HT1080 (cell line): ENCODE measurements around the gene ICAM2. TPM values are rescaled to one million over a fixed set of nuclear protein-coding genes. Genes with fewer than 3 reads are reported as not detected.

ENCODE experiments used
- DNase-seq: peaks from one replicate; pipeline ENCODE4 v3.0.0-alpha.2; 2015; ENCODE audit warnings: low read depth
- polyA plus RNA-seq, 2 experiments: library from polyadenylated mRNA; depleted of rRNA; stranded (reverse); fragments of >200 nt; gene quantifications; 2 replicates each; pipeline ENCODE4 v1.2.3, GENCODE V29; 2015
- total RNA-seq: library from RNA; depleted of rRNA; stranded (reverse); fragments of >200 nt; shearing (Covaris generic); gene quantifications from 2 replicates; pipeline ENCODE4 v1.2.3, GENCODE V29; 2014; rRNA removed

The ICAM2 gene
- 8.2 and 9.5 TPM in 2 replicates for total RNA-seq
- 12.6 and 13.1 TPM in 2 replicates for polyA plus RNA-seq (2015; cell fraction: cytosol; rRNA removed)
- 12.0 and 14.1 TPM in 2 replicates for polyA plus RNA-seq (2015; cell fraction: nucleus; rRNA removed)

- peak; percentile 22 for DNase-seq
These were observed at the start of gene ICAM2 for GRCh38 chr17:64020056-64020766. Gene ICAM2, minus strand, starts transcription at chr17:64020633. Its CDS starts 13,942 bp downstream, at chr17:64006691.

GRCh38 chr17:64070213-64070612 is 49.8 kb upstream of the ICAM2 start:
- DNase-seq, result no peak

GRCh38 chr17:64069143-64069542 is 48.7 kb upstream of the ICAM2 start:
- no peak for DNase-seq

GRCh38 chr17:64067657-64068056 is 47.2 kb upstream of the ICAM2 start:
- no peak for DNase-seq

GRCh38 chr17:64066716-64067115 is 46.3 kb upstream of the ICAM2 start:
- no peak for DNase-seq

- no peak for DNase-seq
These were observed 44.7 kb upstream of the ICAM2 start for GRCh38 chr17:64065161-64065560.

GRCh38 chr17:64064331-64064730 is 43.9 kb upstream of the ICAM2 start:
- DNase-seq, result no peak

GRCh38 chr17:64063766-64064224 is 43.4 kb upstream of the ICAM2 start:
- peak; percentile 18 for DNase-seq

GRCh38 chr17:64063088-64063487 is 42.7 kb upstream of the ICAM2 start:
- no peak for DNase-seq

GRCh38 chr17:64061178-64061898 is 40.9 kb upstream of the ICAM2 start:
- DNase-seq, result peak; percentile 33

- no peak for DNase-seq
These were observed 39.9 kb upstream of the ICAM2 start for GRCh38 chr17:64060331-64060730.

- DNase-seq, result no peak
These were observed 39.3 kb upstream of the ICAM2 start for GRCh38 chr17:64059756-64060155.

GRCh38 chr17:64058621-64059020 is 38.2 kb upstream of the ICAM2 start:
- DNase-seq, result no peak

GRCh38 chr17:64057701-64058263 is 37.3 kb upstream of the ICAM2 start:
- no peak for DNase-seq

GRCh38 chr17:64056269-64057005 is 36.0 kb upstream of the ICAM2 start:
- DNase-seq, result no peak

- no peak for DNase-seq
These were observed 35.0 kb upstream of the ICAM2 start for GRCh38 chr17:64055183-64056142.

GRCh38 chr17:64054304-64054703 is 33.9 kb upstream of the ICAM2 start:
- no peak for DNase-seq

- DNase-seq, result no peak
These were observed 32.7 kb upstream of the ICAM2 start for GRCh38 chr17:64053101-64053500.

- no peak for DNase-seq
These were observed 30.7 kb upstream of the ICAM2 start for GRCh38 chr17:64051153-64051552.

GRCh38 chr17:64048805-64049204 is 28.4 kb upstream of the ICAM2 start:
- no peak for DNase-seq
